ENCODE measurements around the gene TENM3.
A peak's percentile ranks its signal among the peaks of the same experiment; 100 is the strongest.

TENM3 gene

DNA sequence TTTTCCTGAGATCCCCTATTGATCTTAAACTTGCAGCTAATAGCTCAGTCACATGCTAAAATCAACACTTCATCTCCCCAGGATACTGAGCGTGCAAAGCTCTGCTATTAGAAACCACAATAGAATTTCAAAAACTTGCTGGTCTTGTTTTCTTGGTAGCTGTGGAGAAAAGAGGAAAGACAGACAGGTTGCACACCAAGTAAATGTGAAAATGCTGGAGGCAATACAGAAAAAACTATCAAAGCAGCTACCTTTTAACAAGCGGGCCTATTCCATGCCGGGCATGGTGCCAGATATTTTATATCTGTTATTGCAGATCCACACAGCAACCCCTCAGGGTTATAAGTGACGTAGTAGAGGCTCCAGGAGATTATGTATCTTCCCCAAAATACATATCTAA lies 502.0 kb downstream of the TENM3 start:
- no peak for DNase-seq (ENCODE audit: low read depth)
- no peak for TF ChIP-seq CTCF (conservative IDR thresholded peaks at IDR 0.05; ENCODE audit: control insufficient read depth, insufficient read depth, low read depth, low read length)
- no peak overlapping the region for H3K4me3 ChIP-seq (ENCODE audit: control insufficient read depth, low read depth, low read length)

DNA sequence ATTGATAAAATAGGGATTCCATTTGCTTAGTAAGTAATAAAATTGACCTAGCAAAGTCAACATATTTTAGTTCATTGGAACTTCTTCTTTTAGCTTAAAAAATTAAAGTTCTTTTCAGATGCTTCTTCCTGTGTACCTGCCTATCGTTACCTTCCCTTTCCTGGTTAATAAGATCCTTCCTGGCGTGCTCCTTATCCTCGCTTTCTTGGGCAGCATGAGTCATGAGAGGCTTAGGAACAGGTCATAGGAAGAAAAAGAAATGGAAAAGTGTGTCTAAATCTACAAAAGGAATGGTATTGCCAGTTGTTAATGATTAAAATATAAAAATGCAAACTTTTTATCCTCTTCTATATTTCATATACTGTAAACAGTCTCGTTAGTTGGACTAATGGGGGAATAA lies 503.7 kb downstream of the TENM3 start:
- DNase-seq (ENCODE audit: low read depth), result no peak
- no peak for TF ChIP-seq CTCF (conservative IDR thresholded peaks at IDR 0.05; ENCODE audit: control insufficient read depth, insufficient read depth, low read depth, low read length)
- H3K4me3 ChIP-seq (ENCODE audit: control insufficient read depth, low read depth, low read length), result no peak overlapping the region

GRCh38 chr4:182748283-182748682 lies 505.1 kb downstream of the TENM3 start:
- no peak overlapping the region for H3K4me3 ChIP-seq (ENCODE audit: control insufficient read depth, low read depth, low read length)
- TF ChIP-seq CTCF (conservative IDR thresholded peaks at IDR 0.05; ENCODE audit: control insufficient read depth, insufficient read depth, low read depth, low read length), result no peak
- no peak for DNase-seq (ENCODE audit: low read depth)

- H3K4me3 ChIP-seq (ENCODE audit: control insufficient read depth, low read depth, low read length), result no peak overlapping the region
- peak; percentile 47 for DNase-seq (ENCODE audit: low read depth)
- TF ChIP-seq CTCF (conservative IDR thresholded peaks at IDR 0.05; ENCODE audit: control insufficient read depth, insufficient read depth, low read depth, low read length), result no peak
These were observed 505.7 kb downstream of the TENM3 start for GRCh38 chr4:182748949-182749348.

DNA sequence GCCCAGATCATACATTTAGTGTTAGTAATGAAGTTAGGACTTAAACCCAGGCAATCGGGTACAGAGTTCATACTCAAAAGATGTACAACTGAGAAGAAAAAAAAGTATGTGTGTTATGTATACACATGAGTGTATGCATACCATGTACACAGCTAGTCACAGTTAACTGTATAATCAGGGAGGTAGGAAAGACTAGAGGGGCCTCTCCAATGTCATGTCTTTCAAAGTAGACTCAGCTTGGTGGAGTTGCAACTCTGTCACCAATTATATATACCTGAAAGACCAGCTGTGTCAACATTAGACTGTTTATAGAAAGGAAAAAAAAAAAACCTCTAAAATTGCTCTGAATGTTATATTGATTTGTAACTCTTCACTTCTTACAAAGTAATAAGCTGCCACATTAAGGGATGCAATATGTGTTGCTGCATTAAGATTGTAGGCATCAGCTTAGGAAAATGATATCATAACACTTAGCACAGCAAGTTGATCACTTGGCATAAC lies 506.5 kb downstream of the TENM3 start:
- H3K4me3 ChIP-seq (ENCODE audit: control insufficient read depth, low read depth, low read length), result no peak overlapping the region
- no peak for DNase-seq (ENCODE audit: low read depth)
- no peak for TF ChIP-seq CTCF (conservative IDR thresholded peaks at IDR 0.05; ENCODE audit: control insufficient read depth, insufficient read depth, low read depth, low read length)

DNA sequence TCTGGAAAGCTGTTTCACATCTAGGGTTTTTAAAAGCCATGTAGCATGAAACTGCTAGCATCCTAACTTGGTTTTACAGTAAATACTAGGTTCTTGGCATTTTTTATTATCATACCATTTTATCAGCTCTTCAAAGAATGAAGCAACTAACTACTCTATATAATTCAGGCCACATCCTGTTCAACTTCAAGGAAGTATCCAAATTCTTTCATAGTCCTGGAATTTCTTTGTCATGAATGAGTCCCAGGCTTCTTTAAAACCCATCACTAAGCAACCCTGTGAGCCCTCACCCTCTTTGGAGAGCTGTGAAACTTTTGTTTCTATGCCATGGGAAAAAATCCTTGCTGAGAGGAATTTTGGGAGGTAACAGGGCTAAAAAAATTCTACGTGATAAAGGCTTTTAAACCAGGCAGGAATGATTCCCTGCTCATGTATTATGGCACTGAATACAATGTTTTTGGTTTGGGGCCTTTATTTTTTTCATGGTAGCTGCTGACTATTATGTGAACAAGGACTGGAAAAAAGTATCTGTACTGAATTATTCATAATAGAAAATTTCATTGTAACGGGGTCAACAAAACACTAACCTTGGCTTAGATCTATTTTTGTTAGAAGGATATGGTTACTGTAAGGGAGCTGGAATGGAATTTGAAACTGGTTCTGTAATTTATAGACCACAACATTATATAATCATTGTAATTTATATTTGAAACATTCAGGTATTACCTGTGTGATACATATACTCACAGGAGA lies 509.1 kb downstream of the TENM3 start:
- DNase-seq (ENCODE audit: low read depth), result peak; percentile 49
- no peak for TF ChIP-seq CTCF (conservative IDR thresholded peaks at IDR 0.05; ENCODE audit: control insufficient read depth, insufficient read depth, low read depth, low read length)
- no peak overlapping the region for H3K4me3 ChIP-seq (ENCODE audit: control insufficient read depth, low read depth, low read length)

All from fibroblast of mammary gland (primary cell).